AG10803 (cell line): ENCODE results near the gene ATXN3L.

Experiments
- DNase-seq: peaks from one replicate; pipeline ENCODE4 v3.0.0; 2010; ENCODE audit warnings: low read depth
- H3K4me3 ChIP-seq: 2 replicates; pipeline ENCODE4 v1.5.1; 2011; ENCODE audit warnings: mild to moderate bottlenecking, low read length, control low read depth
- TF ChIP-seq, protein P1 (sequence below): conservative IDR thresholded peaks from 2 replicates; pipeline ENCODE4 v1.5.1; 2011; ENCODE audit warnings: mild to moderate bottlenecking, low read length, control low read depth, inconsistent platforms

Gene ATXN3L

GRCh38 chrX:13357925-13358324 is 38.1 kb upstream of the ATXN3L start:
- peak; percentile 67 for DNase-seq
- TF ChIP-seq, protein P1, sequence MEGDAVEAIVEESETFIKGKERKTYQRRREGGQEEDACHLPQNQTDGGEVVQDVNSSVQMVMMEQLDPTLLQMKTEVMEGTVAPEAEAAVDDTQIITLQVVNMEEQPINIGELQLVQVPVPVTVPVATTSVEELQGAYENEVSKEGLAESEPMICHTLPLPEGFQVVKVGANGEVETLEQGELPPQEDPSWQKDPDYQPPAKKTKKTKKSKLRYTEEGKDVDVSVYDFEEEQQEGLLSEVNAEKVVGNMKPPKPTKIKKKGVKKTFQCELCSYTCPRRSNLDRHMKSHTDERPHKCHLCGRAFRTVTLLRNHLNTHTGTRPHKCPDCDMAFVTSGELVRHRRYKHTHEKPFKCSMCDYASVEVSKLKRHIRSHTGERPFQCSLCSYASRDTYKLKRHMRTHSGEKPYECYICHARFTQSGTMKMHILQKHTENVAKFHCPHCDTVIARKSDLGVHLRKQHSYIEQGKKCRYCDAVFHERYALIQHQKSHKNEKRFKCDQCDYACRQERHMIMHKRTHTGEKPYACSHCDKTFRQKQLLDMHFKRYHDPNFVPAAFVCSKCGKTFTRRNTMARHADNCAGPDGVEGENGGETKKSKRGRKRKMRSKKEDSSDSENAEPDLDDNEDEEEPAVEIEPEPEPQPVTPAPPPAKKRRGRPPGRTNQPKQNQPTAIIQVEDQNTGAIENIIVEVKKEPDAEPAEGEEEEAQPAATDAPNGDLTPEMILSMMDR = no peak
- no peak overlapping the region for H3K4me3 ChIP-seq

DNA sequence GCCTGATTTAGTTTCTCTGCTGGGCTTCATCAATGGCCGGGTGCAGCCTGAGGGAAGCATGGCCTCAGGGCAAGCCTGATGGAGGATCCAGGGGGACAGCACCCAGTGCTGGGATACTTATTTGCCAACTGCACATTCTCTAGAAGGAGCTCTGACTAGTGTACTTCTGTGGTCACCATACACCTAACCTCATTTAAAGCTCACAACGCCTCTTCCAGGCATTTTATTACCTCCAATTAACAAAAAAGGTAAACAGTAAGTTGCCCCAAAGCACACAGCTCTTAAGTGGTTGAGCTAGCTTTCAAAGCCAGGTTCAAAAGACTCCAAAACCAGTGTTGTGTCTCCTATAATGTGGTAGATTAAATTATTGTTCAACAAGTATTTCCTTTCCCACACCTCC is 26.8 kb upstream of the ATXN3L start:
- TF ChIP-seq, protein P1 = no peak
- no peak overlapping the region for H3K4me3 ChIP-seq
- DNase-seq = no peak

DNA sequence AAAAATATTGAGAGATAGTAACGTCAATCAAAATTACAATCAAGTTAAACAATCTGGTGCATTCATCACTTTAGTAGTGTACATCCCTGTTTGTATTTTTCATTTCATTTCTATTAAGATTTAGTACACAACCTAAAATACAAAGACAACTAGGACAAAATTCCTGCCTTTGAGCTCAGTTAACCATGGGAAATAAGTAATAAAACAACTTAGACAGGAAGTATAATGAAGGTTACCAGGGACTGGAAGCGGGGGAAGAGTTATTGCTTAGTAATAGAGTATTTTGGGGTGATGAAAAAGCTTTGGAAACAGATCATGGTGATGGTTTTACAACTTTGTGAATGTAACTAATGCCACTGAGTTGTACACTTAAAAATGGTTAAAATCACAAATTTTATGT is 25.6 kb upstream of the ATXN3L start:
- H3K4me3 ChIP-seq = no peak overlapping the region
- TF ChIP-seq, protein P1 = no peak
- no peak for DNase-seq

DNA sequence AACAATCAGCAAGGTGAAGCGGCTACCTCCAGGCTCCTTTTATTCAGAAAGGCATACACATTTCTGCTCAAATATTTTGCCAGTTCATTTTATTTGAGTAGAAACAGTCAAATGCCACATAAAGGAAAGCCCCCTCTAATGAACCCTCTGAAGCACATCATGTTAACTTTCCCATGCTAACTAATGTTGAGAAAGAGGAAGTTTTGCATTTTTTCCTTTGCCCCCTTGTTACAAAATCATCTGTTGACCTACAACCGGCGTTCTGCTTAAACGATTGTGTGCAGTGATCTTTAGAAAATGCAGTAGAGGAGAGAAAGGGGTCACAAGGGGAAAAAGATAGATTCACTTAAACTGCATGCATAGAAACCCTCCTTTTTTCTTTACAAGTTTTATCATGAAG is 25.2 kb upstream of the ATXN3L start:
- no peak for DNase-seq
- TF ChIP-seq, protein P1 = no peak
- no peak overlapping the region for H3K4me3 ChIP-seq

- TF ChIP-seq, protein P1 = no peak
- DNase-seq = no peak
- no peak overlapping the region for H3K4me3 ChIP-seq
These were observed 21.7 kb upstream of the ATXN3L start for GRCh38 chrX:13341491-13342101.

DNA sequence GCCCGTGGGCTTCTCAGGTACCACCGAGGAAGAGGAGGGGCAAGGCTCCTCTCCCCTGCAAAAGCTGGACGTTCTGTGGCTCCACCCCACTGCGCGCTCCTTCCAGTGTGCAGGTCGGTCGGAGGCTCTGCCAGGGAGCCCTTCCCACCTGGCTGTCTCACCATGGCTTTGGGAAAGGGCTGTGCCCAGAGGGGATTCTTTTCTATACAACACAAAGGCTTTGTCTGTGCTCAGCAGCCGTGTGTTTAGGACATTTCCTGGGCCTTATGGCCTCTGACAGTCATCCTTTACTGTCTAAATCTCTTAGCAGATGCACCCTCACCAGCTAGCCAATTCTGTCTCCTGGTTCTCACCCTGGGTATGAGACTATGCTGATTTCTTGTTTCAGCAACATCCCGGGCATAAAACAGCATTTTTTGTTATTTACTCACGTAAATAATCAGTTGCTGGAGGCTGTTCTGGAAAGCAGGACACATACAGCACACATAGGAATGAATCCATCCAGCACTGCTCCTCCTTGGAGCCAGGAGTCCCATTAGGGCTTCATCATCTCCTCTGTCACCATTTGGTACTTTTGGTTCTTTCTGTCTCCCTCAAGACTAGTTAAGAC is 20.4 kb upstream of the ATXN3L start:
- peak; percentile 62 for DNase-seq
- H3K4me3 ChIP-seq = no peak overlapping the region
- TF ChIP-seq, protein P1 = no peak

DNA sequence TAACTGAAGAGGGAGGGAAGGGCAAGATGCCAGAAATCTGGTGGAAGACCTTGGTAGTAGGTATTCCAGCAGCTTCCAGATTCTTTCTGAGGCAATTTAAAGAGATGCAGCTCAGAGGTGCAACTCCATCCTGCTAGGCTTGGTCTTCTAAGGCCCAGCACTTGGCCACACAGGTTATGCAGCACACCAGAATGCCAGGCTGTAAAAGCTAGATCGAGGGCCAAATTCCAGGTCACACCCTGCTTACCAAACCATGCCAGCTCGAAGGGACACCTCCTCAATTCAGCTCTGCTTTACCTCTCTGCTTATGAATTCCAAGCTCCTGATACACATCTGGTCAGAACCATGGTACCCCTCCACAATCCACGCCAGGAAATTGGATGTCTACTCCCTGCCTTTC is 19.8 kb upstream of the ATXN3L start:
- DNase-seq = no peak
- TF ChIP-seq, protein P1 = no peak
- H3K4me3 ChIP-seq = no peak overlapping the region
